ENCODE data around the gene B4GALT7.

GRCh38 chr5:177610131-177610769 lies 10.3 kb downstream of the B4GALT7 start:
- TF ChIP-seq, protein P1, sequence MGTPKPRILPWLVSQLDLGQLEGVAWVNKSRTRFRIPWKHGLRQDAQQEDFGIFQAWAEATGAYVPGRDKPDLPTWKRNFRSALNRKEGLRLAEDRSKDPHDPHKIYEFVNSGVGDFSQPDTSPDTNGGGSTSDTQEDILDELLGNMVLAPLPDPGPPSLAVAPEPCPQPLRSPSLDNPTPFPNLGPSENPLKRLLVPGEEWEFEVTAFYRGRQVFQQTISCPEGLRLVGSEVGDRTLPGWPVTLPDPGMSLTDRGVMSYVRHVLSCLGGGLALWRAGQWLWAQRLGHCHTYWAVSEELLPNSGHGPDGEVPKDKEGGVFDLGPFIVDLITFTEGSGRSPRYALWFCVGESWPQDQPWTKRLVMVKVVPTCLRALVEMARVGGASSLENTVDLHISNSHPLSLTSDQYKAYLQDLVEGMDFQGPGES (IDR thresholded peaks at IDR 0.05; ENCODE audit: low read depth, low read length) = no peak
- no peak for TF ChIP-seq GATA2 (CRISPR knock-in tag; IDR thresholded peaks at IDR 0.05)
- no peak for TF ChIP-seq TAF1 (IDR thresholded peaks at IDR 0.05; ENCODE audit: borderline replicate concordance, low read depth, low read length)
- no peak for TF ChIP-seq ELF1 (IDR thresholded peaks at IDR 0.05)
- TF ChIP-seq, protein P2, sequence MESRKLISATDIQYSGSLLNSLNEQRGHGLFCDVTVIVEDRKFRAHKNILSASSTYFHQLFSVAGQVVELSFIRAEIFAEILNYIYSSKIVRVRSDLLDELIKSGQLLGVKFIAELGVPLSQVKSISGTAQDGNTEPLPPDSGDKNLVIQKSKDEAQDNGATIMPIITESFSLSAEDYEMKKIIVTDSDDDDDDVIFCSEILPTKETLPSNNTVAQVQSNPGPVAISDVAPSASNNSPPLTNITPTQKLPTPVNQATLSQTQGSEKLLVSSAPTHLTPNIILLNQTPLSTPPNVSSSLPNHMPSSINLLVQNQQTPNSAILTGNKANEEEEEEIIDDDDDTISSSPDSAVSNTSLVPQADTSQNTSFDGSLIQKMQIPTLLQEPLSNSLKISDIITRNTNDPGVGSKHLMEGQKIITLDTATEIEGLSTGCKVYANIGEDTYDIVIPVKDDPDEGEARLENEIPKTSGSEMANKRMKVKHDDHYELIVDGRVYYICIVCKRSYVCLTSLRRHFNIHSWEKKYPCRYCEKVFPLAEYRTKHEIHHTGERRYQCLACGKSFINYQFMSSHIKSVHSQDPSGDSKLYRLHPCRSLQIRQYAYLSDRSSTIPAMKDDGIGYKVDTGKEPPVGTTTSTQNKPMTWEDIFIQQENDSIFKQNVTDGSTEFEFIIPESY (IDR thresholded peaks at IDR 0.05; ENCODE audit: borderline replicate concordance, low read depth) = no peak
- TF ChIP-seq RXRA (IDR thresholded peaks at IDR 0.05; ENCODE audit: borderline replicate concordance, low read depth) = no peak
- no peak for TF ChIP-seq EZH2phosphoT487 (IDR thresholded peaks at IDR 0.05; ENCODE audit: borderline replicate concordance, low read depth)
